ENCODE results near the gene ZSCAN25.
"Not testable (repeated sequence)": the region's sequence is repeated elsewhere in the genome, so short reads cannot be mapped to it uniquely, and the experiment has no call there.

ZSCAN25 gene

GRCh38 chr7:99626661-99627060 is 9.9 kb downstream of the ZSCAN25 start:
- no peak overlapping the region for H3K27ac ChIP-seq (ENCODE audit: low read length)
- H3K4me3 ChIP-seq (ENCODE audit: low read length): no peak overlapping the region
- H3K9me3 ChIP-seq (ENCODE audit: control insufficient read depth, insufficient read depth, low read length): no peaks in the 10 kb centered on the region
- no CpG with 5 or more reads among the region's 1 CpG for WGBS (ENCODE audit: insufficient coverage, insufficient read length)
- DNase-seq (ENCODE audit: low read depth, low spot score): no peak
- peaks cover 47% of the 10 kb centered on the region for H3K36me3 ChIP-seq (ENCODE audit: control insufficient read depth, insufficient read depth, low read length)
- no peaks in the 10 kb centered on the region for H3K27me3 ChIP-seq (ENCODE audit: control insufficient read depth, insufficient read depth, low read length)
- H3K4me1 ChIP-seq (ENCODE audit: control insufficient read depth, insufficient read depth, low read length): 0 out of 2 replicates have a peak, but pooled peaks cover 1% of the 10 kb centered on the region

DNA sequence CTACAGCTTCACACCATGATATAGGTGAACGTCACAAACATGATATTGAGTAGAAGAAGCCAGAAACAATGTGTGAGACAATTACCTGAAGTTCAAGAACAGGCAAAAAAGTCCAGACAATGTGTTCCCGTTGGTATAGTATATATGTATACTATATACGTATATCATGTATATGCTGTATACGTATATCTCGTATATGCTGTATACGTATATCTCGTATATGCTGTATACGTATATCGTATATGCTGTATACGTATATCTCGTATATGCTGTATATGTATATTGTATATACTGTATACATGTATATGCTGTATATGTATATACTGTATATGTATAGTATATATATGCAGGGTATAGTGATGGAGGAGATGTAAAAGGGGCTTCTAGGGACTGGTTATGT is 10.8 kb downstream of the ZSCAN25 start:
- no peak overlapping the region for H3K27ac ChIP-seq (ENCODE audit: low read length)
- no peaks in the 10 kb centered on the region for H3K9me3 ChIP-seq (ENCODE audit: control insufficient read depth, insufficient read depth, low read length)
- no peak for DNase-seq (ENCODE audit: low read depth, low spot score)
- peaks cover 42% of the 10 kb centered on the region for H3K36me3 ChIP-seq (ENCODE audit: control insufficient read depth, insufficient read depth, low read length)
- no peak overlapping the region for H3K4me3 ChIP-seq (ENCODE audit: low read length)
- WGBS (ENCODE audit: insufficient coverage, insufficient read length): no CpG with 5 or more reads among the region's 11 CpGs
- H3K27me3 ChIP-seq (ENCODE audit: control insufficient read depth, insufficient read depth, low read length): no peaks in the 10 kb centered on the region
- 0 out of 2 replicates have a peak, but pooled peaks cover 1% of the 10 kb centered on the region for H3K4me1 ChIP-seq (ENCODE audit: control insufficient read depth, insufficient read depth, low read length)

DNA sequence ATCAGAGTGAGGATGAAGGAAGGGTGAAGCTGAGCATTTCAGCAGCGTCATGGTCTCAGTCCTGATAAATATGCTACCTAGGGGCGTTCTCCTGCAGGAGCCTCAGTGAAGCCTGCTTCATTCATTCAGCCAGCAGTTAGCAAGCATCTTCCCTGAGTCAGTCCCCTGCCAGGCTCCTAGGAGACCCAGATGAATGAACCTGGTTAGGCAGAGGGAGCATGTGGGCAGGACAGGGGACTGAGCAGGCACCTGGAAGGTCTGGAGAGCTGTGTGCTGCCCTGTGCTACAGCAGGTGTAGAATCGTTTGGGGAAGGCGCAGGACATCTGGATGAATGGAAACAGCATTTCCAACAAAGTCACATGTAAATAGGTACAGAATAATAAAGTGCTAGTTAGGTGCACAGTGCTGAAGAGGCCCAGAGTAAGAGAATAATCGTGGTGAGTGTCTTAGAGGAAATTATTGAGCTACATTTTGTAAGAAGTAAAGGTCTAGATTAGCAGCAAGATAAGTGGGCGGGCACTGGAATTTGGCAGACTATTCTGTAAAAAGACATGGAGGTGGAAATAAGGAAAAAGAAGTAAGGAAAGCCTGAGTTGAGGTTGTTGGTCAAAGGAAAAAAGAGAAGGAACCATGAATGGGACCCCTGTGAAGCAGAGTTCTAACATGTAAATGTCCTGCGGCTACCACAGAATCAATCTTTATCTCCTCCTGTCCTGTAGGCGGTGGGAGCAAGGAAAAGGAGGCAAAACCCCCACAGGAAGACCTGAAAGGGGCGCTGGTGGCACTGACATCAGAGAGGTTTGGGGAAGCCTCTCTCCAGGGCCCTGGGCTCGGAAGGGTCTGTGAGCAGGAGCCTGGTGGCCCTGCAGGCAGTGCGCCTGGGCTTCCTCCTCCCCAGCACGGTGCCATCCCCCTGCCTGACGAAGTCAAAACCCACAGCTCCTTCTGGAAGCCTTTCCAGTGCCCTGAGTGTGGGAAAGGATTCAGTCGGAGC is 12.0 kb downstream of the ZSCAN25 start:
- Histone ChIP-seq H3K36me3 (ENCODE audit: control insufficient read depth, insufficient read depth, low read length) (peaks cover 36% of the 10 kb centered on the region), H3K4me3 (ENCODE audit: low read length) (no peak overlapping the region), H3K27me3 (ENCODE audit: control insufficient read depth, insufficient read depth, low read length) (no peaks in the 10 kb centered on the region), H3K4me1 (ENCODE audit: control insufficient read depth, insufficient read depth, low read length) (0 out of 2 replicates have a peak, but pooled peaks cover 1% of the 10 kb centered on the region), H3K27ac (ENCODE audit: low read length) (no peak overlapping the region), H3K9me3 (ENCODE audit: control insufficient read depth, insufficient read depth, low read length) (no peaks in the 10 kb centered on the region)
- WGBS (ENCODE audit: insufficient coverage, insufficient read length): no CpG with 5 or more reads among the region's 14 CpGs
- DNase-seq (ENCODE audit: low read depth, low spot score): no peak

GRCh38 chr7:99629643-99630042 is 12.9 kb downstream of the ZSCAN25 start:
- H3K4me3 ChIP-seq (ENCODE audit: low read length): no peak overlapping the region
- peaks cover 27% of the 10 kb centered on the region for H3K36me3 ChIP-seq (ENCODE audit: control insufficient read depth, insufficient read depth, low read length)
- H3K27me3 ChIP-seq (ENCODE audit: control insufficient read depth, insufficient read depth, low read length): no peaks in the 10 kb centered on the region
- 0 out of 2 replicates have a peak, but pooled peaks cover 1% of the 10 kb centered on the region for H3K4me1 ChIP-seq (ENCODE audit: control insufficient read depth, insufficient read depth, low read length)
- WGBS (ENCODE audit: insufficient coverage, insufficient read length): no CpG with 5 or more reads among the region's 20 CpGs
- H3K9me3 ChIP-seq (ENCODE audit: control insufficient read depth, insufficient read depth, low read length): no peaks in the 10 kb centered on the region
- no peak for DNase-seq (ENCODE audit: low read depth, low spot score)
- H3K27ac ChIP-seq (ENCODE audit: low read length): no peak overlapping the region

GRCh38 chr7:99631295-99632109 is 14.8 kb downstream of the ZSCAN25 start:
- H3K4me1 ChIP-seq (ENCODE audit: control insufficient read depth, insufficient read depth, low read length): 0 out of 2 replicates have a peak, but pooled peaks cover 1% of the 10 kb centered on the region
- no peak overlapping the region for H3K4me3 ChIP-seq (ENCODE audit: low read length)
- H3K9me3 ChIP-seq (ENCODE audit: control insufficient read depth, insufficient read depth, low read length): no peaks in the 10 kb centered on the region
- H3K27ac ChIP-seq (ENCODE audit: low read length): no peak overlapping the region
- peaks cover 18% of the 10 kb centered on the region for H3K36me3 ChIP-seq (ENCODE audit: control insufficient read depth, insufficient read depth, low read length)
- WGBS (ENCODE audit: insufficient coverage, insufficient read length): no CpG with 5 or more reads among the region's 9 CpGs
- no peak for DNase-seq (ENCODE audit: low read depth, low spot score)
- H3K27me3 ChIP-seq (ENCODE audit: control insufficient read depth, insufficient read depth, low read length): no peaks in the 10 kb centered on the region

DNA sequence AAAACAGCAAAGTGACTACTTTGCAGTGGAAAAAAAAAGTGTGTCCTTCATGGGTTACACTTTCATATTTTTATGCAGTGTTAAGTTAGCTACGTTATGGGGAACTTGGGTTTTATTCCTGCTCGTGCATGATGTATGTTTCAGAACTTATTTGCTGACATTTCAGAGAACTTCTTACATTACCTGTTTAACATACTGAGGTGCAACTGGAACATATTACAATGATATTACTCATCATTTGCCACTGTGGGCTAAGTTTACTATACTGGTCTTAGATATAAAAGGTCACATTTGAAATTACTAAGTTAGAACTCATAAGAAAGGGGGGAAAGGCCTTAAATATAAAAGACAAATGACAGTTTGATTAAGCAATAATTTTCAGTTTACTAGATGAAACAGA is 20.7 kb downstream of the ZSCAN25 start:
- not testable (repeated sequence) for H3K27me3 ChIP-seq (ENCODE audit: control insufficient read depth, insufficient read depth, low read length); H3K36me3 ChIP-seq (ENCODE audit: control insufficient read depth, insufficient read depth, low read length); H3K9me3 ChIP-seq (ENCODE audit: control insufficient read depth, insufficient read depth, low read length); DNase-seq (ENCODE audit: low read depth, low spot score); H3K4me3 ChIP-seq (ENCODE audit: low read length); H3K4me1 ChIP-seq (ENCODE audit: control insufficient read depth, insufficient read depth, low read length); H3K27ac ChIP-seq (ENCODE audit: low read length)
- WGBS (ENCODE audit: insufficient coverage, insufficient read length): no CpG with 5 or more reads among the region's 2 CpGs

DNA sequence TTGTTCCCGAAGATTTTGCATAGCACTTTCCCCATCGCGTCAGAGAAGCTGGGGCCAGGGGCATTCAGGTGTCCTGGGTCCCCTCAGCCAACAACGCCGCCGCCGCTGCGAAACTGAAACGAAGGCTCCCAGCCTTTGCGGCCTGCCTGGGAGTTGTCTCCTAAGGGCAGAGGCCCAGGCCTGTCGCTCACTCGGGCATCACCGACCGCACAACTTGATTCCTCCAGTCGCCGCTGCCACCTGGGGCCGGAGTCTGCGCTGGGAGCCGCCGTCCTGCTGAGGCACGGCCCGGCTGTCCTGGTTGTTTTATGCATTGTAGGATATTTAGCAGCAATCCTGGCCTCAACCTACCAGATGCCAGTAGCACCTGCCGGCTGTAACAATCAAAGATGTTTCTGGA is 22.0 kb downstream of the ZSCAN25 start:
- WGBS (ENCODE audit: insufficient coverage, insufficient read length): no CpG with 5 or more reads among the region's 23 CpGs
- Histone ChIP-seq H3K4me3 (ENCODE audit: low read length) (no peak overlapping the region), H3K4me1 (ENCODE audit: control insufficient read depth, insufficient read depth, low read length) (peaks cover 2% of the 10 kb centered on the region; the same call in 1 of the 2 replicates), H3K27me3 (ENCODE audit: control insufficient read depth, insufficient read depth, low read length) (no peaks in the 10 kb centered on the region), H3K9me3 (ENCODE audit: control insufficient read depth, insufficient read depth, low read length) (no peaks in the 10 kb centered on the region), H3K27ac (ENCODE audit: low read length) (no peak overlapping the region), H3K36me3 (ENCODE audit: control insufficient read depth, insufficient read depth, low read length) (no peaks in the 10 kb centered on the region; the same call in 1 of the 2 replicates)
- DNase-seq (ENCODE audit: low read depth, low spot score): no peak

DNA sequence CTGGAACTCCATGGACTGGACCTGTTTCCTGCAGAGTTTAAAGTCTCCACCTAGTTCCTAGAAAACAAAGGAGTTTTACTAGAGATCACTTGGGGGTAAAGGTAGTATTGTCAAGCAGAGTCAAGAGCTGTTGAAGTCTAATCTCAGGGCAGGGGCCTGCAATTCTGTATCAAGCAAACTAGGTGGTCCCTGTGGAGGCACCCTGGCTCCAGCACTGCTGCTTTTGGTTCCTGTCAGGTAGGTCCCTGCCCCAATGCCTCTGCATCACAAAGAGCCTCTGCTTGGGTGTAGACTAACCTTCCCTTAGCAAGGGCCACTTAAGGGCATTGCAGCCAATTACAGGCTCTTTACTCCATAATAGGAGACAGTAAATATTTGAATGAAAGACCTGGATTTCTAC is 22.5 kb downstream of the ZSCAN25 start:
- no peak overlapping the region for H3K27ac ChIP-seq (ENCODE audit: low read length)
- H3K4me3 ChIP-seq (ENCODE audit: low read length): no peak overlapping the region
- H3K36me3 ChIP-seq (ENCODE audit: control insufficient read depth, insufficient read depth, low read length): no peaks in the 10 kb centered on the region; the same call in 1 of the 2 replicates
- H3K9me3 ChIP-seq (ENCODE audit: control insufficient read depth, insufficient read depth, low read length): no peaks in the 10 kb centered on the region
- no peak for DNase-seq (ENCODE audit: low read depth, low spot score)
- H3K27me3 ChIP-seq (ENCODE audit: control insufficient read depth, insufficient read depth, low read length): no peaks in the 10 kb centered on the region
- H3K4me1 ChIP-seq (ENCODE audit: control insufficient read depth, insufficient read depth, low read length): peaks cover 2% of the 10 kb centered on the region; the same call in 1 of the 2 replicates

DNA sequence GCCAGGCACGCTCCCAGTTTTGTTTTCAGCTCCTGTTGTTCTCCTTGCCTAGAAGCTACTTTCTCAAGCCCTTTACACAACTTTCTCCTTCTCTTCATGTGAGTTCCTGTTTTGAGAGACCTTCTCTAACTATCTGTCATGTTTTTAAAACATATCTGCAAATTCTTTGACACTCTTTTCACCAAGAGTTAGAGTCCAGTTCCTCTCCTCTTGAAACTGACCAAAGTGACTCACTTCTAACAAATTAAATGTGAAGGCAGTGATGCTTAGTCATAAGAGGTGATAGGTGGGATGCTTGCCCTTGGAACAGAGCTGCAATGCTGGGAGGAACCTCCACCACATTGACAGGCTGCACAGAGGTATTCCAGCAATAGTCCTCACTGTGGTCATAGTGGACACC is 25.3 kb downstream of the ZSCAN25 start:
- no peak for DNase-seq (ENCODE audit: low read depth, low spot score)
- no CpG with 5 or more reads among the region's 1 CpG for WGBS (ENCODE audit: insufficient coverage, insufficient read length)
- H3K4me1 ChIP-seq (ENCODE audit: control insufficient read depth, insufficient read depth, low read length): peaks cover 2% of the 10 kb centered on the region; the same call in 1 of the 2 replicates
- H3K27ac ChIP-seq (ENCODE audit: low read length): no peak overlapping the region
- no peaks in the 10 kb centered on the region for H3K9me3 ChIP-seq (ENCODE audit: control insufficient read depth, insufficient read depth, low read length)
- no peak overlapping the region for H3K4me3 ChIP-seq (ENCODE audit: low read length)
- H3K36me3 ChIP-seq (ENCODE audit: control insufficient read depth, insufficient read depth, low read length): no peaks in the 10 kb centered on the region; the same call in 1 of the 2 replicates
- no peaks in the 10 kb centered on the region for H3K27me3 ChIP-seq (ENCODE audit: control insufficient read depth, insufficient read depth, low read length)

GRCh38 chr7:99643464-99643863 is 26.7 kb downstream of the ZSCAN25 start:
- Histone ChIP-seq H3K36me3 (ENCODE audit: control insufficient read depth, insufficient read depth, low read length) (no peaks in the 10 kb centered on the region; the same call in 1 of the 2 replicates), H3K27me3 (ENCODE audit: control insufficient read depth, insufficient read depth, low read length) (no peaks in the 10 kb centered on the region), H3K4me3 (ENCODE audit: low read length) (no peak overlapping the region), H3K27ac (ENCODE audit: low read length) (no peak overlapping the region), H3K4me1 (ENCODE audit: control insufficient read depth, insufficient read depth, low read length) (peaks cover 2% of the 10 kb centered on the region; the same call in 1 of the 2 replicates), H3K9me3 (ENCODE audit: control insufficient read depth, insufficient read depth, low read length) (no peaks in the 10 kb centered on the region)
- no peak for DNase-seq (ENCODE audit: low read depth, low spot score)
- no CpG with 5 or more reads among the region's 2 CpGs for WGBS (ENCODE audit: insufficient coverage, insufficient read length)

Data from iPS DF 6.9 (cell line).